ENCODE results near the gene RNF144A.

The RNF144A gene

GRCh38 chr2:6973895-6974545, 56.8 kb downstream of the RNF144A start:
- TF ChIP-seq CTCF (IDR thresholded peaks at IDR 0.05; ENCODE audit: low read depth, low read length): no peak
- no peak for DNase-seq (ENCODE audit: low read depth in 2 of 2)
- H3K4me3 ChIP-seq (replicated peaks in 1 of 2; ENCODE audit: low read depth in 2 of 2, low read length in 2 of 2): no peak overlapping the region

- DNase-seq (ENCODE audit: low read depth in 2 of 2): peak in 1 of 2 donors; percentile 23
- H3K4me3 ChIP-seq (replicated peaks in 1 of 2; ENCODE audit: low read depth in 2 of 2, low read length in 2 of 2): no peak overlapping the region
- TF ChIP-seq CTCF (IDR thresholded peaks at IDR 0.05; ENCODE audit: low read depth, low read length): no peak
Measured at GRCh38 chr2:6975988-6976387, 58.8 kb downstream of the RNF144A start.

- TF ChIP-seq CTCF (IDR thresholded peaks at IDR 0.05; ENCODE audit: low read depth, low read length): no peak
- DNase-seq (ENCODE audit: low read depth in 2 of 2): peak; percentile 22 to 80
- no peak overlapping the region for H3K4me3 ChIP-seq (replicated peaks in 1 of 2; ENCODE audit: low read depth in 2 of 2, low read length in 2 of 2)
Measured at GRCh38 chr2:6977113-6977741, 60.0 kb downstream of the RNF144A start.

GRCh38 chr2:6977786-6978185, 60.6 kb downstream of the RNF144A start:
- no peak for TF ChIP-seq CTCF (IDR thresholded peaks at IDR 0.05; ENCODE audit: low read depth, low read length)
- DNase-seq (ENCODE audit: low read depth in 2 of 2): no peak
- no peak overlapping the region for H3K4me3 ChIP-seq (replicated peaks in 1 of 2; ENCODE audit: low read depth in 2 of 2, low read length in 2 of 2)

GRCh38 chr2:6978991-6979390, 61.8 kb downstream of the RNF144A start:
- DNase-seq (ENCODE audit: low read depth in 2 of 2): no peak
- H3K4me3 ChIP-seq (replicated peaks in 1 of 2; ENCODE audit: low read depth in 2 of 2, low read length in 2 of 2): no peak overlapping the region
- no peak for TF ChIP-seq CTCF (IDR thresholded peaks at IDR 0.05; ENCODE audit: low read depth, low read length)

GRCh38 chr2:6982449-6982848, 65.2 kb downstream of the RNF144A start:
- H3K4me3 ChIP-seq (replicated peaks in 1 of 2; ENCODE audit: low read depth in 2 of 2, low read length in 2 of 2): no peak overlapping the region
- DNase-seq (ENCODE audit: low read depth in 2 of 2): no peak
- no peak for TF ChIP-seq CTCF (IDR thresholded peaks at IDR 0.05; ENCODE audit: low read depth, low read length)
